H1 (cell line): ENCODE data around the gene TOR1A. TPM values are rescaled to one million over a fixed set of nuclear protein-coding genes. Genes with fewer than 3 reads are reported as not detected.

Experiments
- CTCF ChIA-PET: fragments of 300-600 bp; sonication (Branson Sonifier 250); formaldehyde crosslinking; loops from one replicate; lab custom pipeline; 2021; ENCODE audit not compliant: partially characterized antibody; lab: Charles Lee
- POLR2A ChIA-PET: fragments of 300-600 bp; sonication (Branson Sonifier 250); formaldehyde crosslinking; loops from one replicate; lab custom pipeline; 2021; ENCODE audit warnings: inconsistent platforms; ENCODE audit not compliant: partially characterized antibody; lab: Charles Lee
- DNase-seq, 2 experiments: peaks; one replicate each; pipeline versions ENCODE4 v3.0.0 to v3.0.0-alpha.2; 2010 to 2022; ENCODE audit warnings: low spot score in 2 of 2, low read depth in 1 of 2, mixed read lengths in 1 of 2
- FAIRE-seq: peaks from 2 replicates; lab custom pipeline; 2011; peaks lifted over from hg19 to GRCh38; lab: Jason Lieb, UNC
- H2AFZ ChIP-seq: 2 replicates; pipeline ENCODE4 v1.8.1; 2012; ENCODE audit warnings: low read length, inconsistent platforms
- H2AK5ac ChIP-seq: 2 replicates; pipeline ENCODE4 v1.6.1; 2013; ENCODE audit warnings: low read depth, low read length
- H2BK120ac ChIP-seq: replicated peaks from 2 replicates; pipeline ENCODE3; 2013; ENCODE audit warnings: low read depth, low read length, inconsistent platforms
- H2BK12ac ChIP-seq: 2 replicates; pipeline ENCODE4 v1.6.1; 2013; ENCODE audit warnings: low read depth, low read length
- H2BK15ac ChIP-seq: 2 replicates; pipeline ENCODE4 v1.6.1; 2013; ENCODE audit warnings: low read length
- H2BK20ac ChIP-seq: 2 replicates; pipeline ENCODE4 v1.6.1; 2013; ENCODE audit warnings: low read length
- H2BK5ac ChIP-seq: 2 replicates; pipeline ENCODE4 v1.6.1; 2013; ENCODE audit warnings: low read depth, low read length
- H3K14ac ChIP-seq: 2 replicates; pipeline ENCODE4 v1.6.1; 2013; ENCODE audit warnings: inconsistent platforms; ENCODE audit not compliant: insufficient read length
- H3K18ac ChIP-seq: 2 replicates; pipeline ENCODE4 v1.6.1; 2013; ENCODE audit warnings: low read length; ENCODE audit errors: extremely low read depth
- H3K23ac ChIP-seq: 2 replicates; pipeline ENCODE4 v1.6.1; 2013; ENCODE audit warnings: inconsistent platforms; ENCODE audit not compliant: insufficient read length
- H3K23me2 ChIP-seq: 2 replicates; pipeline ENCODE4 v1.6.1; 2013; ENCODE audit warnings: low read depth, low read length
- H3K27ac ChIP-seq: 2 replicates; pipeline ENCODE4 v1.6.1; 2011; ENCODE audit warnings: low read depth, low read length, inconsistent platforms
- H3K27me3 ChIP-seq, 4 experiments: replicated peaks in 1 of 4; 1 replicate in 1 of 4; 2 replicates in 3 of 4; pipeline versions ENCODE4 v1.6.1 to v1.8.1; 2011 to 2013; ENCODE audit warnings: low read length in 3 of 4, mild to moderate bottlenecking in 3 of 4, inconsistent platforms in 2 of 4, mixed read lengths in 2 of 4, moderate library complexity in 1 of 4; ENCODE audit not compliant: control insufficient read depth in 3 of 4, insufficient read depth in 3 of 4; ENCODE audit errors: extremely low read depth in 1 of 4
- H3K36me3 ChIP-seq, 4 experiments: 2 replicates each; pipeline versions ENCODE4 v1.6.1 to v1.8.1; 2011 to 2013; ENCODE audit warnings: mild to moderate bottlenecking in 4 of 4, low read length in 3 of 4, moderate library complexity in 2 of 4, control low read depth in 1 of 4, inconsistent platforms in 1 of 4; ENCODE audit not compliant: insufficient read depth in 4 of 4, control insufficient read depth in 2 of 4
- H3K4ac ChIP-seq: replicated peaks from 2 replicates; pipeline ENCODE3; 2013; ENCODE audit warnings: low read length, low read depth, mixed read lengths, inconsistent platforms; ENCODE audit not compliant: insufficient read length
- H3K4me1 ChIP-seq, 4 experiments: replicated peaks in 1 of 4; 1 replicate in 1 of 4; 2 replicates in 3 of 4; pipeline versions ENCODE4 v1.6.1 to v1.8.1; 2011 to 2013; ENCODE audit warnings: low read length in 3 of 4, inconsistent platforms in 2 of 4, mixed read lengths in 1 of 4; ENCODE audit not compliant: insufficient read depth in 4 of 4, control insufficient read depth in 3 of 4
- H3K4me2 ChIP-seq, 2 experiments: 2 replicates each; pipeline versions ENCODE4 v1.6.1 to v1.8.1; 2011 to 2013; ENCODE audit warnings: low read depth in 2 of 2, low read length in 2 of 2, control low read depth in 1 of 2, inconsistent platforms in 1 of 2, mild to moderate bottlenecking in 1 of 2; ENCODE audit not compliant: insufficient read depth in 1 of 2
- H3K4me3 ChIP-seq, 4 experiments: fragments of 200-600, 300-600 bp in 1 of 4; sonication (generic), shearing (Covaris generic), sonication (Bioruptor Twin) in 1 of 4; 2 replicates each; pipeline versions ENCODE4 v1.5.1 to v1.8.1; 2011 to 2016; ENCODE audit warnings: low read length in 4 of 4, low read depth in 3 of 4, control low read depth in 2 of 4, inconsistent platforms in 2 of 4, mild to moderate bottlenecking in 2 of 4, mixed read lengths in 1 of 4, moderate library complexity in 1 of 4; ENCODE audit not compliant: insufficient read depth in 2 of 4; ENCODE audit errors: extremely low read depth in 1 of 4
- H3K56ac ChIP-seq: replicated peaks from 2 replicates; pipeline ENCODE3; 2013; ENCODE audit warnings: low read depth, mild to moderate bottlenecking, mixed read lengths, low read length, inconsistent platforms; ENCODE audit not compliant: insufficient read length
- H3K79me1 ChIP-seq: 2 replicates; pipeline ENCODE4 v1.6.1; 2013; ENCODE audit warnings: low read depth, low read length, control low read depth
- H3K79me2 ChIP-seq, 2 experiments: 2 replicates each; pipeline versions ENCODE4 v1.6.1 to v1.8.1; 2012 to 2013; ENCODE audit warnings: low read length in 2 of 2, mild to moderate bottlenecking in 2 of 2, inconsistent platforms in 1 of 2; ENCODE audit not compliant: insufficient read depth in 2 of 2, control insufficient read depth in 1 of 2
- H3K9ac ChIP-seq, 4 experiments: replicated peaks in 1 of 4; 1 replicate in 1 of 4; 2 replicates in 3 of 4; pipeline versions ENCODE4 v1.6.1 to v1.8.1; 2011 to 2013; ENCODE audit warnings: low read depth in 3 of 4, low read length in 3 of 4, control low read depth in 2 of 4, mild to moderate bottlenecking in 2 of 4, moderate library complexity in 2 of 4, inconsistent platforms in 1 of 4; ENCODE audit errors: extremely low read depth in 1 of 4
- H3K9me3 ChIP-seq, 2 experiments: 2 replicates each; pipeline versions ENCODE4 v1.6.1 to v1.8.1; 2012 to 2013; ENCODE audit warnings: mild to moderate bottlenecking in 2 of 2, moderate library complexity in 2 of 2, control low read depth in 1 of 2, inconsistent platforms in 1 of 2, low read depth in 1 of 2, low read length in 1 of 2, mixed read lengths in 1 of 2; ENCODE audit not compliant: insufficient read depth in 2 of 2
- H4K20me1 ChIP-seq, 2 experiments: replicated peaks in 1 of 2; 2 replicates each; pipeline versions ENCODE3 to v1.8.1; 2011 to 2013; ENCODE audit warnings: inconsistent platforms in 2 of 2, low read length in 2 of 2, mild to moderate bottlenecking in 1 of 2; ENCODE audit not compliant: insufficient read depth in 2 of 2, control insufficient read depth in 1 of 2
- H4K5ac ChIP-seq: 2 replicates; pipeline ENCODE4 v1.6.1; 2013; ENCODE audit warnings: low read length, low read depth, mixed read lengths, inconsistent platforms; ENCODE audit not compliant: insufficient read length
- H4K8ac ChIP-seq: 2 replicates; pipeline ENCODE4 v1.8.0; 2013; ENCODE audit warnings: mild to moderate bottlenecking, moderate library complexity, low read length, inconsistent platforms; ENCODE audit not compliant: insufficient read depth; ENCODE audit errors: extremely low read depth
- H4K91ac ChIP-seq: replicated peaks from 2 replicates; pipeline ENCODE3; 2013; ENCODE audit warnings: low read length, mixed read lengths, inconsistent platforms; ENCODE audit not compliant: insufficient read length
- CBX8 ChIP-seq: fragments of 300-800, 300-1000 bp; sonication (generic); IDR thresholded peaks from 2 replicates; pipeline ENCODE4 v1.7.1; 2016; ENCODE audit warnings: low read depth, low read length, borderline replicate concordance
- CEBPB ChIP-seq: IDR thresholded peaks from 2 replicates; pipeline ENCODE4 v1.6.1; 2012; ENCODE audit warnings: low read depth, low read length
- CREB1 ChIP-seq: IDR thresholded peaks from 2 replicates; pipeline ENCODE4 v1.6.1; 2012; ENCODE audit warnings: inconsistent platforms
- EGR1 ChIP-seq: IDR thresholded peaks from 2 replicates; pipeline ENCODE4 v1.6.1; 2011; ENCODE audit warnings: low read depth, low read length, borderline replicate concordance
- JUND ChIP-seq: IDR thresholded peaks from 2 replicates; pipeline ENCODE4 v1.6.1; 2011; ENCODE audit warnings: mild to moderate bottlenecking, improper control_type of control experiment, low read length
- KDM5A ChIP-seq: fragments of 200-600 bp; IDR thresholded peaks from 2 replicates; pipeline ENCODE4 v1.7.1; 2012; ENCODE audit warnings: mild to moderate bottlenecking, low read length, inconsistent platforms, mixed read lengths
- NANOG ChIP-seq: IDR thresholded peaks from 2 replicates; pipeline ENCODE4 v1.6.1; 2011; ENCODE audit warnings: low read length, low read depth, mild to moderate bottlenecking, inconsistent platforms; ENCODE audit not compliant: insufficient read depth, poor library complexity, severe bottlenecking
- POLR2A ChIP-seq, 2 experiments: IDR thresholded peaks; 1 replicate in 1 of 2; 2 replicates in 1 of 2; pipeline ENCODE4 v1.6.1; 2011; ENCODE audit warnings: low read depth in 2 of 2, low read length in 2 of 2, mild to moderate bottlenecking in 2 of 2; ENCODE audit errors: control extremely low read depth in 1 of 2
- SRF ChIP-seq: IDR thresholded peaks from 2 replicates; pipeline ENCODE4 v1.6.1; 2011; ENCODE audit warnings: mild to moderate bottlenecking, low read depth, low read length, moderate library complexity
- TCF12 ChIP-seq: IDR thresholded peaks from 2 replicates; pipeline ENCODE4 v1.6.1; 2011; ENCODE audit warnings: low read depth, mild to moderate bottlenecking, low read length
- WGBS, 2 experiments: shearing (Covaris generic) in 1 of 2; methylation state at CpG; one replicate each; pipeline versions ENCODE4 v1.1.6 to v1.1.7; 2013 to 2015; ENCODE audit warnings: low lambda C conversion rate in 2 of 2, mixed read lengths in 2 of 2, inconsistent platforms in 1 of 2, low coverage in 1 of 2, missing lambda C conversion rate in 1 of 2; ENCODE audit not compliant: insufficient replicate concordance in 2 of 2, insufficient coverage in 1 of 2, insufficient read length in 1 of 2; ENCODE audit errors: extremely low coverage in 1 of 2, missing lambda C conversion rate in 1 of 2; 5-methylcytosine and 5-hydroxymethylcytosine counted together
- polyA plus RNA-seq, 7 experiments: library from polyadenylated mRNA; depleted of rRNA in 3 of 7; stranded (reverse) in 5 of 7; unstranded in 2 of 7; fragments of >200 nt in 5 of 7; fragments of 200-250 nt in 2 of 7; gene quantifications; 1 replicate in 5 of 7; 2 replicates in 1 of 7; 4 replicates in 1 of 7; pipeline versions ENCODE4 v1.2.1 to v1.2.3, GENCODE V29; 2011 to 2013; ENCODE audit warnings: missing spikeins in 2 of 7, mixed read lengths in 2 of 7
- total RNA-seq: library from RNA; stranded (reverse); fragmentation: NEBNext Ultra II Directional; extraction: Animal tissue kit (Norgen Biotek cat#: 25700); gene quantifications from 2 replicates; pipeline ENCODE4 v1.2.1, GENCODE V29; 2021
- TF ChIP-seq, protein P1 (sequence below), 3 experiments: IDR thresholded peaks; 1 replicate in 2 of 3; 2 replicates in 1 of 3; pipeline versions ENCODE4 v1.5.1 to v1.6.1; 2011; ENCODE audit warnings: low read length in 3 of 3, mild to moderate bottlenecking in 3 of 3, inconsistent platforms in 2 of 3, low read depth in 1 of 3, moderate library complexity in 1 of 3; ENCODE audit not compliant: insufficient read depth in 1 of 3; ENCODE audit errors: control extremely low read depth in 1 of 3

The TOR1A gene
- total and polyA plus RNA-seq, 2 of the 8 experiments (the other 6 are each of a cell fraction or from before 2014, with no cell fraction given), result 37.6 to 46.7 TPM

GRCh38 chr9:129809346-129809745, 14.6 kb downstream of the TOR1A start:
- Histone ChIP-seq H3K4me3 (no peak overlapping the region), H3K14ac (no peak overlapping the region)
- TF ChIP-seq KDM5A (no peak), CBX8 (no peak), JUND (no peak), CEBPB (no peak), EGR1 (no peak), POLR2A (IDR thresholded peaks at IDR 0.05; ENCODE audit: control extremely low read depth in 1 of 2, low read depth in 2 of 2, low read length in 2 of 2) (no peak), NANOG (no peak), TCF12 (no peak), SRF (no peak), CREB1 (no peak)
- TF ChIP-seq, protein P1, sequence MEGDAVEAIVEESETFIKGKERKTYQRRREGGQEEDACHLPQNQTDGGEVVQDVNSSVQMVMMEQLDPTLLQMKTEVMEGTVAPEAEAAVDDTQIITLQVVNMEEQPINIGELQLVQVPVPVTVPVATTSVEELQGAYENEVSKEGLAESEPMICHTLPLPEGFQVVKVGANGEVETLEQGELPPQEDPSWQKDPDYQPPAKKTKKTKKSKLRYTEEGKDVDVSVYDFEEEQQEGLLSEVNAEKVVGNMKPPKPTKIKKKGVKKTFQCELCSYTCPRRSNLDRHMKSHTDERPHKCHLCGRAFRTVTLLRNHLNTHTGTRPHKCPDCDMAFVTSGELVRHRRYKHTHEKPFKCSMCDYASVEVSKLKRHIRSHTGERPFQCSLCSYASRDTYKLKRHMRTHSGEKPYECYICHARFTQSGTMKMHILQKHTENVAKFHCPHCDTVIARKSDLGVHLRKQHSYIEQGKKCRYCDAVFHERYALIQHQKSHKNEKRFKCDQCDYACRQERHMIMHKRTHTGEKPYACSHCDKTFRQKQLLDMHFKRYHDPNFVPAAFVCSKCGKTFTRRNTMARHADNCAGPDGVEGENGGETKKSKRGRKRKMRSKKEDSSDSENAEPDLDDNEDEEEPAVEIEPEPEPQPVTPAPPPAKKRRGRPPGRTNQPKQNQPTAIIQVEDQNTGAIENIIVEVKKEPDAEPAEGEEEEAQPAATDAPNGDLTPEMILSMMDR (IDR thresholded peaks at IDR 0.05; ENCODE audit: control extremely low read depth in 1 of 3, insufficient read depth in 1 of 3, low read depth in 1 of 3, low read length in 3 of 3), result no peak
- TF ChIP-seq, all 59 proteins: peak for 0
- 96% methylated on average over 11 of the region's 11 CpGs; no CpG with 5 or more reads in 1 of the 2 experiments for WGBS, 2 experiments
- Histone ChIP-seq H3K27ac (no peak overlapping the region), H3K4ac (no peak overlapping the region), H3K56ac (no peak overlapping the region), H4K91ac (no peak overlapping the region), H3K23me2 (no peaks in the 10 kb centered on the region), H3K9me3 (no peaks in the 10 kb centered on the region), H2AFZ (no peak overlapping the region), H2BK15ac (no peak overlapping the region), H4K20me1 (peaks cover 3 to 11% of the 10 kb centered on the region in 2 experiments), H3K9ac (no peak overlapping the region), H2BK5ac (no peak overlapping the region), H3K36me3 (peaks cover 4 to 38% (median 5%) of the 10 kb centered on the region in 4 experiments; a peak in 7 of 8 replicates), H3K4me1 (no peaks in the 10 kb centered on the region; a peak in 1 of 7 replicates), H4K8ac (no peak overlapping the region), H3K79me1 (peaks cover 4% of the 10 kb centered on the region; the same call in 1 of the 2 replicates), H3K27me3 (no peaks in the 10 kb centered on the region), H2BK120ac (no peak overlapping the region), H3K4me2 (no peak overlapping the region), H2AK5ac (no peak overlapping the region), H3K23ac (no peak overlapping the region), H2BK12ac (no peak overlapping the region), H3K18ac (no peak overlapping the region), H4K5ac (no peak overlapping the region), H2BK20ac (no peak overlapping the region), H3K79me2 (peaks cover 0 to under 1% of the 10 kb centered on the region in 2 experiments; a peak in 2 of 4 replicates)
- POLR2A ChIA-PET, result interaction anchor here (0.9 to 1.3 kb wide), 3 partner anchors 8 to 59 kb away, joined by 3 read pairs; partner anchors contain the start of gene TOR1A
- no peak for DNase-seq
- CTCF ChIA-PET, result interaction anchor here (1.1 to 1.8 kb wide), 4 partner anchors 19 to 677 kb away, joined by 3 to 4 read pairs (median 4); no protein-coding TSS in a partner anchor
- FAIRE-seq, result no peak
